BE2C (cell line): ENCODE data around the gene ALDH5A1.

ENCODE experiments used
- DNase-seq: peaks from one replicate; pipeline ENCODE4 v3.0.0-alpha.2; 2020
- H3K27me3 ChIP-seq: fragments of 250-450 bp; sonication (Bioruptor Pico); 2 replicates; pipeline ENCODE4 v1.5.1; 2020; ENCODE audit warnings: mild to moderate bottlenecking
- H3K36me3 ChIP-seq: fragments of 250-450 bp; sonication (Bioruptor Pico); 2 replicates; pipeline ENCODE4 v1.5.1; 2020; ENCODE audit warnings: mild to moderate bottlenecking
- H3K4me1 ChIP-seq: fragments of 250-450 bp; sonication (Bioruptor Pico); 2 replicates; pipeline ENCODE4 v1.5.1; 2020
- H3K4me3 ChIP-seq: 2 replicates; pipeline ENCODE4 v1.5.1; 2011; ENCODE audit warnings: low read depth, low read length
- H3K9me3 ChIP-seq: fragments of 250-450 bp; sonication (Bioruptor Pico); 2 replicates; pipeline ENCODE4 v1.5.1; 2020
- CTCF ChIP-seq: IDR thresholded peaks from 2 replicates; pipeline ENCODE4 v1.5.1; 2012; ENCODE audit warnings: mild to moderate bottlenecking, low read depth, low read length

The ALDH5A1 gene

DNA sequence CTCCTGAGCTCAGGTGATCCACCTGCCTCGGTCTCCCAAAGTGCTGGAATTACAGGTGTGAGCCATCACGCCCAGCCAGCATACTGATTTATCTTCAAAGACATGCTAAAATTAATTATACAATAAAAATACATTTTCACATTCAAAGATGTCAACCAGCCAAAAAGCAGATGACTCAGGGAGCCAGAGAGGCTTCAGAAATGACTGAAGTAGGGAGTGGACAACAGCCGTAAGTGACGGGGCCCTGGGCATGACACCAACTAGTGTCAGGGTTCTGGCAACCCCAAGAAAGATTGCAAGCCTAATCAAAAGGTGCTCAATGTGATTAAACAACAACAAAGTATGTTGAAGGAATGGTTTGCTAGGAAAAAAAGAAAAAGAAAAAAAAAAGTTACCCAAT, 33.8 kb upstream of the ALDH5A1 start:
- Histone ChIP-seq H3K27me3 (no peaks in the 10 kb centered on the region), H3K9me3 (no peaks in the 10 kb centered on the region), H3K4me1 (no peaks in the 10 kb centered on the region), H3K36me3 (no peaks in the 10 kb centered on the region), H3K4me3 (no peak overlapping the region)
- TF ChIP-seq CTCF: no peak
- DNase-seq: no peak

GRCh38 chr6:24464253-24465038, 30.3 kb upstream of the ALDH5A1 start:
- DNase-seq: no peak
- Histone ChIP-seq H3K4me3 (no peak overlapping the region), H3K9me3 (no peaks in the 10 kb centered on the region), H3K27me3 (no peaks in the 10 kb centered on the region), H3K4me1 (no peaks in the 10 kb centered on the region), H3K36me3 (no peaks in the 10 kb centered on the region)
- TF ChIP-seq CTCF: no peak

DNA sequence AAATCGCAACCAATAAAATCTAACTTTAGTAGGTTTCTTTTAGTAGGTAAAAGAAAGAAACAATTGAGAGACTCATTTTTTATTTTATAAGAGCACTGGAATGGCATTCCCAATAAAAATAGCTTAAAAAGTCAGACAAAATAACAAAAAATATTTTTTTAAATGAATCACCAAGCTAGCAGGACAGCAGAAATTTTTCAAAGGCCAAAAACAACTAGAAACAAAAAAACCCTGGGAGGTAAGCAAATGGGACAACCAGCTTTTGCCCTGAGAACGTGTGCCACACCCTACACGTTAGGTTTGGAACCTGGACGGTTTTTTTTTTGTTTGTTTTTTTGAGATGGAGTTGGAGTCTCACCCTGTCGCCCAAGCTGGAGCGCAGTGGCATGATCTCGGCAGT, 25.0 kb upstream of the ALDH5A1 start:
- no peak overlapping the region for H3K4me3 ChIP-seq
- no peaks in the 10 kb centered on the region for H3K4me1 ChIP-seq
- H3K36me3 ChIP-seq: no peaks in the 10 kb centered on the region

GRCh38 chr6:24472181-24472580, 22.6 kb upstream of the ALDH5A1 start:
- TF ChIP-seq CTCF: no peak
- DNase-seq: no peak
- no peaks in the 10 kb centered on the region for H3K9me3 ChIP-seq
- no peaks in the 10 kb centered on the region for H3K4me1 ChIP-seq
- H3K27me3 ChIP-seq: no peaks in the 10 kb centered on the region
- H3K4me3 ChIP-seq: no peak overlapping the region
- no peaks in the 10 kb centered on the region for H3K36me3 ChIP-seq

More for the DNA sequence above, 25.0 kb upstream of the ALDH5A1 start:
- TF ChIP-seq CTCF: no peak
- no peaks in the 10 kb centered on the region for H3K27me3 ChIP-seq
- no peak for DNase-seq
- no peaks in the 10 kb centered on the region for H3K9me3 ChIP-seq

DNA sequence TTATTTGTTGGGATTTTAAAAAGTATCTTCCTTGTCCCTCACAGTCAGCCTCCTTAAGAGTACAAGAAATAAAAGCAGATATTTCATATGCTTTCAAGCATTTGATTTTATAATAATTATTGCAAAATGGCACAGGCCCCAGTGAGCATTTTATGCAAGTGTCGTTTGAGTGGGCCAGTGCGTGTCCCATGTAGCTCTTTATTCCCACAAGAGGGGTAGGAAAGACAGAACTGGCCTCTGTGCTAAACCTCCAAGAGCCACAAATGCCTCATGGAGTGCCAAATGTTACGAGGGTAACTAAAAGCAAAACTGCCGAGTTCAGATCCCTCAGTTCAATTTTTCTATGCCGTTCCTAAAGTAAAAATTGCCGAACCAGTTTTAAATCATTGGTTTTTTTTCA, 18.1 kb upstream of the ALDH5A1 start:
- DNase-seq: no peak
- Histone ChIP-seq H3K9me3 (no peaks in the 10 kb centered on the region), H3K36me3 (no peaks in the 10 kb centered on the region), H3K4me1 (no peaks in the 10 kb centered on the region), H3K27me3 (no peaks in the 10 kb centered on the region), H3K4me3 (no peak overlapping the region)
- no peak for TF ChIP-seq CTCF

DNA sequence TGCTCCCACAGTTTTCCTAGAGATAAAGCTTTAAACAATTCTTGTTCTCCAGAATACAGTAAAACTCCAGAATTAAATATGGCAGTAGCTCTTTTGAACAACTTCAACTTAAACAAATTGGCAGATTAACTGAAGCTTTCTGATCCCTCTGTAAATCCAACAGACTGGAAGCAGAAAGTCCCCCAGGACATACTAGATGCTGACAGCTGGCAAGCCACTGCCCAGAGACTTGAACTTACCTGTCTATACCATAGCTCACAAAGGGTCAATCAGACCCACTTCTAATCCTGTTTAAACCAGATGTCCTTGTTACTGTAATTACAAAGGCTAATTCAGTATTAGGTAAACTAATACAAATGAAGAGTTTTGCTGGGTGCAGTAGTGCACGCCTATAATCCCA, 17.7 kb upstream of the ALDH5A1 start:
- Histone ChIP-seq H3K4me3 (no peak overlapping the region), H3K4me1 (no peaks in the 10 kb centered on the region), H3K36me3 (no peaks in the 10 kb centered on the region), H3K27me3 (no peaks in the 10 kb centered on the region), H3K9me3 (no peaks in the 10 kb centered on the region)
- no peak for TF ChIP-seq CTCF
- DNase-seq: no peak
